Neural progenitor cell (in vitro differentiated cells): ENCODE measurements around the gene INTS6. TPM values are rescaled to one million over a fixed set of nuclear protein-coding genes. Genes with fewer than 3 reads are reported as not detected.

ENCODE experiments used
- DNase-seq: peaks from one replicate; pipeline ENCODE4 v3.0.0-alpha.2; 2016; ENCODE audit warnings: low spot score
- H2AFZ ChIP-seq: fragments of 200-600 bp; sonication (generic); replicated peaks from 2 replicates; pipeline ENCODE4 v1.6.1; 2016; ENCODE audit warnings: antibody characterized with exemption
- H3F3A ChIP-seq: fragments of 200-600 bp; sonication (generic); 2 replicates; pipeline ENCODE4 v1.6.1; 2016; ENCODE audit warnings: antibody characterized with exemption, low read depth
- H3K27ac ChIP-seq: fragments of 200-600 bp; sonication (generic); 2 replicates; pipeline ENCODE4 v1.5.1; 2016; ENCODE audit warnings: mild to moderate bottlenecking
- H3K27me3 ChIP-seq: fragments of 200-600 bp; sonication (generic); 2 replicates; pipeline ENCODE4 v1.6.1; 2016; ENCODE audit warnings: mild to moderate bottlenecking, moderate library complexity
- H3K36me3 ChIP-seq: fragments of 200-600 bp; sonication (generic); 2 replicates; pipeline ENCODE4 v1.5.1; 2016
- H3K4me1 ChIP-seq: fragments of 200-600 bp; sonication (generic); 2 replicates; pipeline ENCODE4 v1.6.1; 2016; ENCODE audit warnings: mixed run types
- H3K4me2 ChIP-seq: fragments of 200-600 bp; sonication (generic); 2 replicates; pipeline ENCODE4 v1.6.1; 2016
- H3K4me3 ChIP-seq: fragments of 200-600 bp; sonication (generic); 2 replicates; pipeline ENCODE4 v1.5.1; 2016
- H3K79me2 ChIP-seq: fragments of 200-600 bp; sonication (generic); 2 replicates; pipeline ENCODE4 v1.6.1; 2016; ENCODE audit warnings: low read depth
- H3K9ac ChIP-seq: fragments of 200-600 bp; sonication (generic); 2 replicates; pipeline ENCODE4 v1.6.1; 2016
- H3K9me3 ChIP-seq: fragments of 200-600 bp; sonication (generic); 2 replicates; pipeline ENCODE4 v1.5.1; 2016; ENCODE audit warnings: low read depth
- H4K20me1 ChIP-seq: fragments of 200-600 bp; sonication (generic); 2 replicates; pipeline ENCODE4 v1.6.1; 2016; ENCODE audit warnings: low read depth
- H3K27ac Mint-ChIP-seq: 3 replicates; pipeline ENCODE4 v1.8.0; 2021; ENCODE audit warnings: mixed read lengths
- H3K27me3 Mint-ChIP-seq: 2 replicates; pipeline ENCODE4 v1.8.0; 2022; ENCODE audit warnings: low read depth, mild to moderate bottlenecking, inconsistent platforms, moderate library complexity, mixed read lengths; ENCODE audit not compliant: insufficient read depth
- H3K36me3 Mint-ChIP-seq: 3 replicates; pipeline ENCODE4 v1.8.0; 2021; ENCODE audit warnings: mixed read lengths
- H3K4me1 Mint-ChIP-seq: 3 replicates; pipeline ENCODE4 v1.8.0; 2021; ENCODE audit warnings: mixed read lengths
- H3K4me3 Mint-ChIP-seq: 3 replicates; pipeline ENCODE4 v1.8.0; 2021; ENCODE audit warnings: mild to moderate bottlenecking, moderate library complexity, mixed read lengths
- H3K9me3 Mint-ChIP-seq: 3 replicates; pipeline ENCODE4 v1.8.0; 2020; ENCODE audit warnings: mixed read lengths
- EZH2 ChIP-seq: fragments of 200-600 bp; sonication (generic); IDR thresholded peaks from 2 replicates; pipeline ENCODE4 v1.6.1; 2017; ENCODE audit warnings: antibody characterized with exemption, mild to moderate bottlenecking, moderate library complexity
- EZH2phosphoT487 ChIP-seq: fragments of 200-600 bp; sonication (generic); IDR thresholded peaks from 2 replicates; pipeline ENCODE4 v1.6.1; 2017; ENCODE audit warnings: antibody characterized with exemption
- total RNA-seq: library from RNA; depleted of rRNA; stranded (reverse); fragments of >200 nt; gene quantifications from 2 replicates; pipeline ENCODE4 v1.2.3, GENCODE V29; 2015; ENCODE audit warnings: low replicate concordance
- TF ChIP-seq, protein P1 (sequence below): fragments of 200-600 bp; sonication (generic); IDR thresholded peaks from 2 replicates; pipeline ENCODE4 v1.5.1; 2017; ENCODE audit warnings: antibody characterized with exemption, mild to moderate bottlenecking

The INTS6 gene
- total RNA-seq, 1 donor from 2014 or later: 84.0 TPM

GRCh38 chr13:51437550-51438127, 15.2 kb downstream of the INTS6 start:
- no peak for TF ChIP-seq EZH2
- TF ChIP-seq, protein P1, sequence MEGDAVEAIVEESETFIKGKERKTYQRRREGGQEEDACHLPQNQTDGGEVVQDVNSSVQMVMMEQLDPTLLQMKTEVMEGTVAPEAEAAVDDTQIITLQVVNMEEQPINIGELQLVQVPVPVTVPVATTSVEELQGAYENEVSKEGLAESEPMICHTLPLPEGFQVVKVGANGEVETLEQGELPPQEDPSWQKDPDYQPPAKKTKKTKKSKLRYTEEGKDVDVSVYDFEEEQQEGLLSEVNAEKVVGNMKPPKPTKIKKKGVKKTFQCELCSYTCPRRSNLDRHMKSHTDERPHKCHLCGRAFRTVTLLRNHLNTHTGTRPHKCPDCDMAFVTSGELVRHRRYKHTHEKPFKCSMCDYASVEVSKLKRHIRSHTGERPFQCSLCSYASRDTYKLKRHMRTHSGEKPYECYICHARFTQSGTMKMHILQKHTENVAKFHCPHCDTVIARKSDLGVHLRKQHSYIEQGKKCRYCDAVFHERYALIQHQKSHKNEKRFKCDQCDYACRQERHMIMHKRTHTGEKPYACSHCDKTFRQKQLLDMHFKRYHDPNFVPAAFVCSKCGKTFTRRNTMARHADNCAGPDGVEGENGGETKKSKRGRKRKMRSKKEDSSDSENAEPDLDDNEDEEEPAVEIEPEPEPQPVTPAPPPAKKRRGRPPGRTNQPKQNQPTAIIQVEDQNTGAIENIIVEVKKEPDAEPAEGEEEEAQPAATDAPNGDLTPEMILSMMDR: no peak
- no peak for TF ChIP-seq EZH2phosphoT487
- H3K4me1 Mint-ChIP-seq: peaks cover 5% of the 10 kb centered on the region
- no peaks in the 10 kb centered on the region for H3K9me3 Mint-ChIP-seq

GRCh38 chr13:51435002-51435578, 17.7 kb downstream of the INTS6 start:
- no peak overlapping the region for H3K4me3 Mint-ChIP-seq
- DNase-seq: no peak
- Histone ChIP-seq H2AFZ (no peak overlapping the region), H3K4me3 (no peak overlapping the region), H3F3A (peaks cover 53% of the 10 kb centered on the region), H3K9me3 (no peaks in the 10 kb centered on the region), H4K20me1 (peaks cover 7% of the 10 kb centered on the region), H3K4me1 (peaks cover 13% of the 10 kb centered on the region), H3K4me2 (no peak overlapping the region), H3K27me3 (no peaks in the 10 kb centered on the region), H3K27ac (peak overlapping the region; percentile 43), H3K36me3 (peaks cover 24% of the 10 kb centered on the region), H3K9ac (no peak overlapping the region), H3K79me2 (peaks cover 82% of the 10 kb centered on the region)
- H3K4me1 Mint-ChIP-seq: peaks cover 3% of the 10 kb centered on the region
- no peak overlapping the region for H3K27ac Mint-ChIP-seq
- H3K36me3 Mint-ChIP-seq: peaks cover 7% of the 10 kb centered on the region
- peaks cover 2% of the 10 kb centered on the region for H3K27me3 Mint-ChIP-seq
- H3K9me3 Mint-ChIP-seq: no peaks in the 10 kb centered on the region
- TF ChIP-seq, protein P1: peak; percentile 57
- TF ChIP-seq EZH2phosphoT487: no peak

More at GRCh38 chr13:51437550-51438127, 15.2 kb downstream of the INTS6 start:
- Histone ChIP-seq H3K4me2 (no peak overlapping the region), H4K20me1 (peaks cover 14% of the 10 kb centered on the region), H3K9me3 (no peaks in the 10 kb centered on the region), H3K79me2 (peaks cover 63% of the 10 kb centered on the region), H3K27ac (no peak overlapping the region), H2AFZ (no peak overlapping the region), H3K4me1 (peaks cover 21% of the 10 kb centered on the region), H3K36me3 (peaks cover 16% of the 10 kb centered on the region), H3K27me3 (no peaks in the 10 kb centered on the region), H3K4me3 (no peak overlapping the region), H3F3A (peaks cover 68% of the 10 kb centered on the region), H3K9ac (no peak overlapping the region)
- H3K27me3 Mint-ChIP-seq: peaks cover 2% of the 10 kb centered on the region
- H3K4me3 Mint-ChIP-seq: no peak overlapping the region
- no peak overlapping the region for H3K27ac Mint-ChIP-seq
- peaks cover 2% of the 10 kb centered on the region for H3K36me3 Mint-ChIP-seq
- DNase-seq: no peak

- no peak overlapping the region for H2AFZ ChIP-seq
- H3K27ac Mint-ChIP-seq: no peak overlapping the region
- H3K9me3 ChIP-seq: no peaks in the 10 kb centered on the region
- peaks cover 38% of the 10 kb centered on the region for H3F3A ChIP-seq
- H3K4me3 ChIP-seq: no peak overlapping the region
- no peaks in the 10 kb centered on the region for H3K9me3 Mint-ChIP-seq
- no peaks in the 10 kb centered on the region for H3K4me1 Mint-ChIP-seq
- H3K27ac ChIP-seq: peak overlapping the region; percentile 9
- H3K36me3 Mint-ChIP-seq: peaks cover 15% of the 10 kb centered on the region
- H3K36me3 ChIP-seq: peaks cover 33% of the 10 kb centered on the region
- H3K27me3 Mint-ChIP-seq: no peaks in the 10 kb centered on the region
- no peaks in the 10 kb centered on the region for H3K27me3 ChIP-seq
- H3K4me2 ChIP-seq: no peak overlapping the region
- H3K9ac ChIP-seq: no peak overlapping the region
- no peak for TF ChIP-seq EZH2phosphoT487
- TF ChIP-seq, protein P1: peak; percentile 17
- no peaks in the 10 kb centered on the region for H4K20me1 ChIP-seq
- peaks cover 6% of the 10 kb centered on the region for H3K4me1 ChIP-seq
- no peak for DNase-seq
- H3K79me2 ChIP-seq: peaks cover 89% of the 10 kb centered on the region
- H3K4me3 Mint-ChIP-seq: no peak overlapping the region
Observed at GRCh38 chr13:51432576-51432975, 20.3 kb downstream of the INTS6 start.
